GM19025 (cell line): Measurements from ENCODE around the gene GGNBP2.

Experiments
- ATAC-seq: cut with Tn5 transposase; IDR thresholded peaks from one replicate; pipeline ENCODE4 v1.9.1; 2021; ENCODE audit warnings: mild to moderate bottlenecking, low read depth, moderate library complexity; ENCODE audit not compliant: unreplicated experiment

The GGNBP2 gene

GRCh38 chr17:36628576-36628975 lies 83.9 kb downstream of the GGNBP2 start:
- ATAC-seq, result no peak

GRCh38 chr17:36629252-36629847 lies 84.6 kb downstream of the GGNBP2 start:
- no peak for ATAC-seq

GRCh38 chr17:36629970-36630502 lies 85.3 kb downstream of the GGNBP2 start:
- no peak for ATAC-seq

- ATAC-seq, result no peak
Measured at GRCh38 chr17:36631022-36631421, 86.3 kb downstream of the GGNBP2 start.

- ATAC-seq, result no peak
Measured at GRCh38 chr17:36632916-36633771, 88.4 kb downstream of the GGNBP2 start.
